Fibroblast of lung (primary cell): ENCODE data around the gene PLXNA2.

ENCODE experiments used
- EZH2 ChIP-seq: IDR thresholded peaks from 2 replicates; pipeline ENCODE4 v1.5.1; 2012; ENCODE audit warnings: low read length, control low read depth, mild to moderate bottlenecking; ENCODE audit errors: missing control alignments
- TF ChIP-seq, protein P1 (sequence below), 2 donors: IDR thresholded peaks in 1 of 2; conservative IDR thresholded peaks in 1 of 2; 1 replicate in 1 of 2; 2 replicates in 1 of 2; pipeline ENCODE4 v1.5.1; 2011 to 2012; ENCODE audit warnings: low read length in 2 of 2, control low read depth in 1 of 2, inconsistent platforms in 1 of 2, low read depth in 1 of 2, mild to moderate bottlenecking in 1 of 2

DNA sequence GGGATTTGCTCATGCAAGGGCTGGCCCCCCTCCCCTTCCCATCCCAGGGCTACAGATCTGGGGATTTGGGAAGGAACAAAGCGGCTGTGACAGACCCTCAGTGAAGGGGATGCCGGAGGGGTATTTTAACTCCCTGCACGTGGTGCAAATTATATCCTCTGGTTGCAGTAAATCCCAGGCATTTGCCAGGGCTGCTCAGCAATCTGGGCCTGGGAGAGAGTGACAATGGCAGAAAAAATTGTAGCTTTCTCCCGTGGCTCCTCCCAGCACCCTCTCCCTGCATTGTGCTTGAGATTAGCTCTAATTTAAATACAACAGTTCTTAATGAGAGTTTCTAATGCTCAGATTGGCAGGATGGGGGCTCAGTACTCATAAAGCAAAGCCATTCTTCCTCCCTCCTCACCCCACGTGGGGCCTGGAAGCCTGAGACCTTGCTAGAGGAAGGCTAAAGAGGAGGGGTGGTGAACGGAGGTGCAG, 203.3 kb downstream of the PLXNA2 start:
- TF ChIP-seq, protein P1, sequence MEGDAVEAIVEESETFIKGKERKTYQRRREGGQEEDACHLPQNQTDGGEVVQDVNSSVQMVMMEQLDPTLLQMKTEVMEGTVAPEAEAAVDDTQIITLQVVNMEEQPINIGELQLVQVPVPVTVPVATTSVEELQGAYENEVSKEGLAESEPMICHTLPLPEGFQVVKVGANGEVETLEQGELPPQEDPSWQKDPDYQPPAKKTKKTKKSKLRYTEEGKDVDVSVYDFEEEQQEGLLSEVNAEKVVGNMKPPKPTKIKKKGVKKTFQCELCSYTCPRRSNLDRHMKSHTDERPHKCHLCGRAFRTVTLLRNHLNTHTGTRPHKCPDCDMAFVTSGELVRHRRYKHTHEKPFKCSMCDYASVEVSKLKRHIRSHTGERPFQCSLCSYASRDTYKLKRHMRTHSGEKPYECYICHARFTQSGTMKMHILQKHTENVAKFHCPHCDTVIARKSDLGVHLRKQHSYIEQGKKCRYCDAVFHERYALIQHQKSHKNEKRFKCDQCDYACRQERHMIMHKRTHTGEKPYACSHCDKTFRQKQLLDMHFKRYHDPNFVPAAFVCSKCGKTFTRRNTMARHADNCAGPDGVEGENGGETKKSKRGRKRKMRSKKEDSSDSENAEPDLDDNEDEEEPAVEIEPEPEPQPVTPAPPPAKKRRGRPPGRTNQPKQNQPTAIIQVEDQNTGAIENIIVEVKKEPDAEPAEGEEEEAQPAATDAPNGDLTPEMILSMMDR (conservative IDR thresholded peaks at IDR 0.05 in 1 of 2, IDR thresholded peaks at IDR 0.05 in 1 of 2; ENCODE audit: low read depth in 1 of 2, low read length in 2 of 2): no peak
- TF ChIP-seq EZH2: no peak
